Endothelial cell of umbilical vein (primary cell): ENCODE measurements around the gene GPR78.

Source experiments
- EZH2 ChIP-seq: IDR thresholded peaks from 2 replicates; pipeline ENCODE4 v1.6.1; 2012; ENCODE audit warnings: borderline replicate concordance, low read depth, mild to moderate bottlenecking, moderate library complexity, low read length, inconsistent platforms; ENCODE audit not compliant: severe bottlenecking
- FOS ChIP-seq: IDR thresholded peaks from 2 replicates; pipeline ENCODE4 v1.6.1; 2011; ENCODE audit warnings: mild to moderate bottlenecking, low read length, moderate library complexity, borderline replicate concordance; ENCODE audit not compliant: insufficient read depth
- GATA2 ChIP-seq: IDR thresholded peaks from 2 replicates; pipeline ENCODE4 v1.7.0; 2011; ENCODE audit warnings: low read depth, mild to moderate bottlenecking, moderate library complexity, mixed read lengths, low read length; ENCODE audit not compliant: insufficient read length, insufficient read depth
- JUN ChIP-seq: IDR thresholded peaks from 2 replicates; pipeline ENCODE4 v1.6.1; 2011; ENCODE audit warnings: borderline replicate concordance, low read depth; ENCODE audit not compliant: insufficient read length, insufficient read depth
- MAX ChIP-seq: IDR thresholded peaks from 2 replicates; pipeline ENCODE4 v1.6.1; 2011; ENCODE audit not compliant: insufficient read depth, insufficient read length
- MYC ChIP-seq: IDR thresholded peaks from one replicate; pipeline ENCODE4 v1.6.1; 2011; ENCODE audit warnings: mild to moderate bottlenecking, low read depth, low read length
- POLR2A ChIP-seq: IDR thresholded peaks from 2 replicates; pipeline ENCODE4 v1.6.1; 2012; ENCODE audit warnings: low read depth, mild to moderate bottlenecking, control low read depth, low read length
- POLR2AphosphoS5 ChIP-seq: IDR thresholded peaks from 2 replicates; pipeline ENCODE4 v1.6.1; 2012; ENCODE audit warnings: low read depth, mild to moderate bottlenecking, control low read depth, low read length, moderate library complexity; ENCODE audit not compliant: insufficient read depth
- TF ChIP-seq, protein P1 (sequence below), 2 donors: IDR thresholded peaks; 1 replicate in 1 of 2; 2 replicates in 1 of 2; pipeline ENCODE4 v1.5.1; 2011; ENCODE audit warnings: low read length in 2 of 2, mild to moderate bottlenecking in 2 of 2, moderate library complexity in 2 of 2, control low read depth in 1 of 2, inconsistent platforms in 1 of 2, low read depth in 1 of 2; ENCODE audit not compliant: insufficient read depth in 1 of 2; ENCODE audit errors: extremely low read depth in 1 of 2

DNA sequence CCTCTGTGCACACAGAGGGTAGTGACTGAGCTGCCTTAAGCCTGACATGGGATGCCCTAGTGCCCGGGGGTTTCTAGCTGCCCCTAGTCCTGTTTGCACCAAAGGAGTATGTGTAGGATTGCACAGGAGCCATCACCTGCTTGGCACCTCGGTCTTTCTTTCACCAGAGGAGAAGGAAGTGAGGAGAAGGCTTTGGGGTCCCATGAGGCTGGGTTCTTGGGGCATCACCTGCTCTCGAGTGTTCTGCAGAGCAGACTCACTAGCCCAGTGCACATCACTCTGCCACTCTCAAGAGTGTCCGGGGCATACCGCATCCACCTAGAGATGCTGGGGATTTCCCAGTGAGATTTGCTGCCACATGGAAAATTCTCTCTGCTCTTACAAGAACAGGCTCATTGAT, 40.5 kb upstream of the GPR78 start:
- no peak for TF ChIP-seq EZH2
- TF ChIP-seq POLR2A: no peak
- TF ChIP-seq, protein P1, sequence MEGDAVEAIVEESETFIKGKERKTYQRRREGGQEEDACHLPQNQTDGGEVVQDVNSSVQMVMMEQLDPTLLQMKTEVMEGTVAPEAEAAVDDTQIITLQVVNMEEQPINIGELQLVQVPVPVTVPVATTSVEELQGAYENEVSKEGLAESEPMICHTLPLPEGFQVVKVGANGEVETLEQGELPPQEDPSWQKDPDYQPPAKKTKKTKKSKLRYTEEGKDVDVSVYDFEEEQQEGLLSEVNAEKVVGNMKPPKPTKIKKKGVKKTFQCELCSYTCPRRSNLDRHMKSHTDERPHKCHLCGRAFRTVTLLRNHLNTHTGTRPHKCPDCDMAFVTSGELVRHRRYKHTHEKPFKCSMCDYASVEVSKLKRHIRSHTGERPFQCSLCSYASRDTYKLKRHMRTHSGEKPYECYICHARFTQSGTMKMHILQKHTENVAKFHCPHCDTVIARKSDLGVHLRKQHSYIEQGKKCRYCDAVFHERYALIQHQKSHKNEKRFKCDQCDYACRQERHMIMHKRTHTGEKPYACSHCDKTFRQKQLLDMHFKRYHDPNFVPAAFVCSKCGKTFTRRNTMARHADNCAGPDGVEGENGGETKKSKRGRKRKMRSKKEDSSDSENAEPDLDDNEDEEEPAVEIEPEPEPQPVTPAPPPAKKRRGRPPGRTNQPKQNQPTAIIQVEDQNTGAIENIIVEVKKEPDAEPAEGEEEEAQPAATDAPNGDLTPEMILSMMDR (IDR thresholded peaks at IDR 0.05; ENCODE audit: extremely low read depth in 1 of 2, insufficient read depth in 1 of 2, low read depth in 1 of 2, low read length in 2 of 2): no peak
- TF ChIP-seq MAX: no peak
- TF ChIP-seq POLR2AphosphoS5: no peak
- no peak for TF ChIP-seq FOS
- no peak for TF ChIP-seq MYC
- TF ChIP-seq JUN: no peak
- no peak for TF ChIP-seq GATA2
